Measurements from ENCODE around the gene MEI1.

DNA sequence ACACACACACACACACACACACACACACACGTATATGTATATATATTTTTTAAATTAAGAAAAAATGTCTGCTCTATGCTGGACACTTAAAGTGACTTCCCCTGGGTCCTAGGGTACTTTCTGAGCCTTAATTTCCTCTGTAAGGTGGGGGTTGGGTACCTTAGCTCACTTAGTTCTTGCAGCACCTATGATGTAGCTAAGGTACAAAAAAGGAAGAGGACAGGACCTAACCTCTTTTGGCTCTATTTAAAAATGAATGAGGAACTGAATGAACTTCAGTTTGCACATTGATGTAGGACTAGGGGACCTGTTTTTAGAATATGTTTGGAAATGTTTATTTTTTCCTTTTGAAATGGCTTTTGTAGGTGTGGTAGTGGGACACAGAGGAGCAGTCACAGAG lies 144.7 kb downstream of the MEI1 start:
- TF ChIP-seq EP300 (IDR thresholded peaks at IDR 0.05; ENCODE audit: low read length) (no peak), CBX5 (IDR thresholded peaks at IDR 0.05; ENCODE audit: borderline replicate concordance, low read depth) (no peak)
- TF ChIP-seq, protein P1, sequence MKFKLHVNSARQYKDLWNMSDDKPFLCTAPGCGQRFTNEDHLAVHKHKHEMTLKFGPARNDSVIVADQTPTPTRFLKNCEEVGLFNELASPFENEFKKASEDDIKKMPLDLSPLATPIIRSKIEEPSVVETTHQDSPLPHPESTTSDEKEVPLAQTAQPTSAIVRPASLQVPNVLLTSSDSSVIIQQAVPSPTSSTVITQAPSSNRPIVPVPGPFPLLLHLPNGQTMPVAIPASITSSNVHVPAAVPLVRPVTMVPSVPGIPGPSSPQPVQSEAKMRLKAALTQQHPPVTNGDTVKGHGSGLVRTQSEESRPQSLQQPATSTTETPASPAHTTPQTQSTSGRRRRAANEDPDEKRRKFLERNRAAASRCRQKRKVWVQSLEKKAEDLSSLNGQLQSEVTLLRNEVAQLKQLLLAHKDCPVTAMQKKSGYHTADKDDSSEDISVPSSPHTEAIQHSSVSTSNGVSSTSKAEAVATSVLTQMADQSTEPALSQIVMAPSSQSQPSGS (CRISPR knock-in tag; IDR thresholded peaks at IDR 0.05) = no peak

Data from K562 (cell line).